8988T (cell line): Measurements from ENCODE around the gene TMEM151A.

Experiments
- DNase-seq: peaks from one replicate; pipeline ENCODE4 v3.0.0; 2011

Gene TMEM151A

GRCh38 chr11:66324664-66325063 is 33.0 kb downstream of the TMEM151A start:
- DNase-seq = no peak

DNA sequence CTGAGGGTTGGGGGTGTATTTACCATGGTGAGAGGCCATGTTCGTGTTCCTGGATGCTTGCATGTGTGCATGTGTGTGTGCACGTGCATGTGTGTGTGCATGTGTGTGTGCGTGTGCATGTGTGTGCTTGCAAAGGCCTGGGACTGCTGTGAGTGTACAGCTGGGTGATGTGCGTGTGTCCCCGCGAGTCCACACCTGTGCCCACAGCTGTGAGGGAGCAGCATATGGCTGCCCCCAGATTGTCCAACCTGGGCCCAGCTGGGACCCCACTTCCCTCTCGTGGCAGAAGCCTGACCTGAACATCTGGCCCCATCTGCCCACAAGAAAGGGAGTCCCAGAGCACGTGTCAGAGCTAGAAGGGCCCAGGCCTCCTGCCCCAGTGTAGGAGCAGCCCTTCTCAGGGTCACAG is 33.6 kb downstream of the TMEM151A start:
- DNase-seq = no peak

GRCh38 chr11:66326261-66327111 is 34.8 kb downstream of the TMEM151A start:
- DNase-seq = peak; percentile 58

DNA sequence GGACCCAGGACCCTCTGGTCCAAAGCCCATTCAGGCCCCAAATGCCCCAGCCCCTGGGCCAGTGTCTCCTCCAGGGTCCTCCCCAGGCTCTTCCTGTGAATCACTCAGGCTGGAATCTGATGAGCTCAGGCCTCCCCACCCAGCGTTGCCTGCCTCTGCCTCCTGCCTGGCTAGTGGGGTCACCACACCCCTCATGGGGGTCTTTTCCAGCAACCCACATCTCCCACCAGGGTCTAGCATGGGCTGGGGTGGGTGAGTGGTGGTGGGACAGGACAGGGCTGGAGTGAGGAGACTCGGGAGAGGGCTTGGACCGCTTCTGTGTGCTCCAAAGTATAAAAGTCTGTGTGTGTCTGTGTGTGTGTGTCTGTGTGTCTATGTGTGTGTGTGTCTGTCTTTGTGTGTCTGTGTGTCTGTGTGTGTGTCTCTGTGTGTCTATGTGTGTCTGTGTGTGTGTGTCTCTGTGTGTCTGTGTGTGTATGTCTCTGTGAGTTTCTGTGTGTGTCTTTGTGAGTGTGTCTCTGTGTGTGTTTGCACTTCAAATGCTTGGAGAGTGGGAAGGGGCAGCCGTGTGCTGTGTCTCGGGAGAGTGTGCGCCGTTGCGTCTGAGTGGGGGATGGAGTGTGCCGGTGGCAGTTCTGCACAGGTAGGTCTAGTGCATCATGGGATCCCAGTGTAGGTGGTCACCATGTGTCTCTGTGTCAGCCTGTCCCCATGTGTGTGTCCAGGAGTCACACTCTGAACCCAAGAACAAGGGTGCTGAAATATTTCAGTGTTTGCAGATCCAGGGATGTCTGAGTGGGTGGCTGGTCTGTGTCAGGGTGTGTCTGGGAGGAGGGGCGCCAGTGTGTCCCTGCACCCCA is 35.7 kb downstream of the TMEM151A start:
- DNase-seq = peak; percentile 82

DNA sequence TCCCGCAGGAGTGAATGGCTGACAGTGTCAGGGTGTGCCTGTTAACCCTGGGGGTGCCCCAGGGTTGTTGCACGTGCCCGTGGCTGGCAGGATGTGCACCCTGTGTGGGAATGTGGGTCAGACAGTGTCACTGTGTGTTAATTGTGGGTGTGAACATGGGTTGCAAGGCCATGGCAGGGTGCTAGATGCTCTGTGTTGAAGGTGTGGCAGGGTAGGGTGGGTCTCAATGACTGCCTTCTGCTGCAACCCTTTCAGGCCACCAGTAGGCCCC is 36.3 kb downstream of the TMEM151A start:
- peak; percentile 24 for DNase-seq

- peak; percentile 93 for DNase-seq
Observed at GRCh38 chr11:66328302-66329144, 36.8 kb downstream of the TMEM151A start.

DNA sequence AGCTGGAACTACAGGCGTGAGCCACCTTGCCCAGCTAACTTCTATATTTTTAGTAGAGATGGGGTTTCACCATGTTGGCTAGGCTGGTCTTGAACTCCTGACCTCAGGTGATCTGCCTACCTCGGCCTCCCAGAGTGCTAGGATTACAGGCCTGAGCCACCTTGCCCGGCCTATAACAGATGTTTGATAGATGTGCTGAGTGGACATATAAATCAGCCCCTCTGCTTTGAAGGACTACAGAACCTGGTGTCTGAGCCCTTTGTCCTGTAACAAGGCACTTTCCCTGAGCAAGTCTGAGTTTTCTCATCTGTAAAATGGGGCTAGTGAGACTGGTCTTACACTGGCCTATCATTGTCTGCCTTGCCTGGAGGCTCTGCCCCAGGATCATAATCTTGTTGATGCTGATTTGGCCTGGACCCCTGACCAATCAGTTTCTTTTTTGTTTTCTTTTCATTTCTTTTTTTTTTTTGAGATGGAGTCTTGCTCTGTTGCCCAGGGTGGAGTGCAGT is 37.5 kb downstream of the TMEM151A start:
- no peak for DNase-seq

GRCh38 chr11:66330931-66331330 is 39.2 kb downstream of the TMEM151A start:
- DNase-seq = peak; percentile 31

- peak; percentile 28 for DNase-seq
Observed at GRCh38 chr11:66331542-66332370, 40.1 kb downstream of the TMEM151A start.

DNA sequence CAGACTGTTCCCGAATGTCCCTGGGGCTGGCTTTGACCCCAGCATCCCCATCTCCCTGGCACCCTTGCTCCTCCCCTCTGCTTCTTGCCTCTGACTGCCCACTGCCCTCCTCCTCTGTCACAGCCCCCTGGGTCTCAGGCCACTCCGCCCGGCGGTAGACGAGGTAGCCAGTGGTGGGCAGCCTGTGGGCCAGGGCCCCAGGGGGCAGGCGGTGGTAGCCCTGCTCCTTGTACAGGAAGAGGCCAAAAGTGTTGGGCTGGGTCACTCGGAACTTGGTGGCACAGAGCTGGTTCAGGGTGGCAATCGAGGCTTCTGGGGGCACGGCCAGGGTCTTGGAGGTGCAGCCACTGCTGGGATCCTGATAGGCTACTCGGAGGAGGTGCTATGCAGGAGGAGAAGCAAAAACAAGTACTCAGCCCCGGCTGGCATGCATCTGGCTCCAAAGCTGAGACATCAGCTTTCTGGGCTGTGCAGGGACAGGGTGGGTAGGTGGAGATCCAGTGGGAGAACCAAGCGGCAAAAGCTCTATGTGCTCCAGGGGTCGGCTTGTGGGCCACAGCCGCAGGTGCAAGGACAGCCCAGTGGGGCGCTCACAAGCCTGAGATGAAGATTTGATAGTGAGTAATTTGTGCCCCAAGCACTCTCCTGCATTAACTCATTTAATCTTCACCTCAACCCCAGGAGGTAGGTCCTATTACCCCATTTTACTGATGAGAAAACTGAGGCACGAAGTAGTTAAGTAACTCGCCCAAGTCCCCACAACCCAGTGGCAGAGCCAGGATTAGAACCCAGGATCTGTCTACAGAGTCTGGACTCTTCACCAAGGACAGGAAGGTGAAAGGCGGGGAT is 40.9 kb downstream of the TMEM151A start:
- peak; percentile 27 for DNase-seq

GRCh38 chr11:66333220-66333877 is 41.7 kb downstream of the TMEM151A start:
- DNase-seq = peak; percentile 35

GRCh38 chr11:66333896-66334604 is 42.4 kb downstream of the TMEM151A start:
- DNase-seq = peak; percentile 33

DNA sequence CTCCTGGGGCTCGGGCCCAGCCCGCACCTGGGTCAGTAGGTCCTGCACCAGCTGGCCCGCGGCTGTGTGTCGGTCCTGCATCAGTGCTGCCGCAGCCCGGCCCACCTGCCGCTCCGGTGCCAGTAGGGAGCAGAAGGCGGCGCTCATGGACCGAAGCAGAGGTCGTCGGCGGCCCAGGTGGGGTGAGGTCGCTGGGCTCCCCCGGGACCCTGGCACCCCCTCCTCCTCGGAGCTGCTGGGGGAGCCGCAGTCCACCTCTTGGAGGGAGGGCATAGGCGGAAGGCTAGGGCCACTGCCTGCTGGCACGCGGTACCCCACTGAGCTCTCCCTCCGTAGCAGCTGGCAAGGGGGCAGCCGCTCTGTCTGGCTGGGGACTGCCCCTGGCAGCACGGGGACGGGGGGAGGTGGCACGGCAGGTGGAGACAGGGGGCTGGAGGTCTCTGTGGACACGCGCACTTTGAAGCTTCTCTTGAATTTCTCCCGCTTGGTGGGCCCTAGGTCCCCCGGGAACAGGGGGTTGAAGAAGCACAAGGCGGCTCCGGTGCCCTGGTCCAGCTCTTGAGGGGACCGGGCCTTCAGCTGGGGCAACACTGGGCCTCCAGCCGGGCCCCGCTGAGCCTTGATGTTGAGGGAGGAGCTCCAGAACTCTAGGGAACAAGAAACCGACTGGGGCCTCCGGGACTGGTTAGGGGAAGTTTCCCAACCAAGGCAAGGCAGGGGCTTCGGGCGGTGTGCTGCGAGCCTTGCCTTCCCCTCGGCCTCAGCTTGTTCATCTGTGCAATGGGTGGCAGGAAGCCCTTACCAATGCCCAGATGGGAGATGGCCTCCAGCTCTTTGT is 43.1 kb downstream of the TMEM151A start:
- DNase-seq = peak; percentile 26

DNA sequence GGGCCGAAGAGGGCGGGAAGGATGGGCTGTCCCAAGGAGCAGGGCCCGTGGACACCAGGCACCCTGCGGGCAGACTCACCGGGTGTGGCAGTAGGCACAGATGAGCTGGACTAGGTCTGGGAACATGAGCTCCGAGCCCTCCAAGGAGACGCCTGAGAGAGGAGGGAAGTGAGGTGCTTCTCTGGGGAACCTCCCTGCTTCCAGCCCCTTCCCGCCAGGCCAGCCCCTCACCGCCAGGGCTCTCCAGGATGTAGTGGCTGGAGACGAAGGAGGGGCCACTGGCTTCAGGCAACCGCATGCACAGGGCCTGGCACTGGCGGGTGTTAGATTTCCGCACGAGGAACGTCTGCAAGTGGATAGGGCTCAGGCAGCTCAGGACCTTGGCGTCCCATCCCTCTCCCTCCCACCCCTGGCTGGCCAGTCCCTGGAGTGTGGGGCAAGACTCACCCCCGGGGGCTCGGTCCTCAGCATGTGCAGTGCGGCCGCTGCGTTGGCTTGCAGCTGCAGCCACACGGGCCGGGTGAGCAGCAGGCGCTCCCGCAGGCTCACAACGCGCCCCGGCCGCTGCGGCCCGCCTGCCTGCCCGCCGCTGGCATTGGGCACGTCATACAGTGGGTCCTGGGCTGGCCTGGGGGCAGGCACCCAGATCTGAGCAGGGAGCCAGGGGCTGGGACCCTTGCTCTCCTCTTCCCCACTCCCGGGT is 44.0 kb downstream of the TMEM151A start:
- DNase-seq = peak; percentile 85

GRCh38 chr11:66336234-66337102 is 44.8 kb downstream of the TMEM151A start, which contains the start of gene RIN1:
Gene RIN1 (minus strand): TSS chr11:66336434. CDS start chr11:66336402, 32 bp downstream.
- DNase-seq = peak; percentile 99

DNA sequence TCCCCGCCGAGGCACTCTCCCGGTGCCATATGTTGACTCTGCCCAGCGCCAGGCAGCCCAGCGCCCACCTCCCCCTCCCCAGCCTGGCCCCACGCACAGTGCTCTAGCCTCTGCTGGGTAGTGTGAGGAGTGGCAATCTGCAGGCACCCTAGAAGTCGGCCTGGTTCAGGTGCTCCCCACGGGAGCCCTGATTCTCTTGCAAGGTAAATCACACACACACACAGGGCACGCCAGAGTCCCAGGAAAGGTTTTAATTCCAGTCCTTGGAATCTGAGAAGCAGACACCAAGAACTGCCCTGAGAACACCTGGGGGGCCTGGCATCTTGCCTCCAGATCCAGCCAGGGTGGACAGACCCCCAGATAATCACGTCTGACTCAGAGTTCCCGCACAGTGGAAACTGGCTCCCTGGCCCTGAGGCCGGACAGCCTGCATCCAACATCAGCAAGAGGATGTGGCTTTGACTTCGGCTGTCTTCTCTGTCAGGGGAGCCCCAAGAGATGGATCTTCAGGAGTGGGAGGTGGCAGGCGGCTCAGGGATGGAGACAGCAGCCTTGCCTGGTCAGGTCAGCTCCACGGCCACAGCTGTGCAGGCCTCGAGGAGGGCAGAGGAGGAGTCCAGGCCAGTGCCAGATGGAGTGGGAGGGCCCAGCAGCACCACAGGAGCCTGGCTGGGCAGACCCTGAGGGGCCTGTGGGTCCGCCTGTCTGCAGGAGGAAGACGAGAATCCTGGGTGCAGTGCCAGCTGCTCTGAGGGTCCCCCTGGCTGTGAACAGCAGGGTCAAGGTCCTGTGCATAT is 45.6 kb downstream of the TMEM151A start:
- peak; percentile 42 for DNase-seq
